ENCODE measurements around the gene MRRF.

The MRRF gene

GRCh38 chr9:122322553-122322952, 57.9 kb downstream of the MRRF start:
- no peak for TF ChIP-seq GATA2 (IDR thresholded peaks at IDR 0.05; ENCODE audit: low read depth, low read length)
- no peak for TF ChIP-seq GATA3 (IDR thresholded peaks at IDR 0.05; ENCODE audit: low read depth, low read length)

GRCh38 chr9:122325124-122325523, 60.4 kb downstream of the MRRF start:
- no peak for TF ChIP-seq GATA3 (IDR thresholded peaks at IDR 0.05; ENCODE audit: low read depth, low read length)
- TF ChIP-seq GATA2 (IDR thresholded peaks at IDR 0.05; ENCODE audit: low read depth, low read length), result no peak

- no peak for TF ChIP-seq GATA3 (IDR thresholded peaks at IDR 0.05; ENCODE audit: low read depth, low read length)
- TF ChIP-seq GATA2 (IDR thresholded peaks at IDR 0.05; ENCODE audit: low read depth, low read length), result no peak
Observed at GRCh38 chr9:122327175-122327574, 62.5 kb downstream of the MRRF start.

- TF ChIP-seq GATA3 (IDR thresholded peaks at IDR 0.05; ENCODE audit: low read depth, low read length) (no peak), GATA2 (IDR thresholded peaks at IDR 0.05; ENCODE audit: low read depth, low read length) (no peak)
Observed at GRCh38 chr9:122329597-122329996, 64.9 kb downstream of the MRRF start.

GRCh38 chr9:122331523-122331927, 66.8 kb downstream of the MRRF start:
- TF ChIP-seq GATA2 (IDR thresholded peaks at IDR 0.05; ENCODE audit: low read depth, low read length) (no peak), GATA3 (IDR thresholded peaks at IDR 0.05; ENCODE audit: low read depth, low read length) (no peak)

GRCh38 chr9:122332083-122332482, 67.4 kb downstream of the MRRF start:
- TF ChIP-seq GATA3 (IDR thresholded peaks at IDR 0.05; ENCODE audit: low read depth, low read length) (no peak), GATA2 (IDR thresholded peaks at IDR 0.05; ENCODE audit: low read depth, low read length) (no peak)

- no peak for TF ChIP-seq GATA2 (IDR thresholded peaks at IDR 0.05; ENCODE audit: low read depth, low read length)
- TF ChIP-seq GATA3 (IDR thresholded peaks at IDR 0.05; ENCODE audit: low read depth, low read length), result no peak
Observed at GRCh38 chr9:122332644-122333043, 68.0 kb downstream of the MRRF start.

GRCh38 chr9:122333169-122333808, 68.6 kb downstream of the MRRF start:
- TF ChIP-seq GATA3 (IDR thresholded peaks at IDR 0.05; ENCODE audit: low read depth, low read length) (no peak), GATA2 (IDR thresholded peaks at IDR 0.05; ENCODE audit: low read depth, low read length) (no peak)

- TF ChIP-seq GATA2 (IDR thresholded peaks at IDR 0.05; ENCODE audit: low read depth, low read length), result no peak
- TF ChIP-seq GATA3 (IDR thresholded peaks at IDR 0.05; ENCODE audit: low read depth, low read length), result no peak
Observed at GRCh38 chr9:122334916-122335315, 70.2 kb downstream of the MRRF start.

GRCh38 chr9:122336189-122336588, 71.5 kb downstream of the MRRF start:
- TF ChIP-seq GATA2 (IDR thresholded peaks at IDR 0.05; ENCODE audit: low read depth, low read length) (no peak), GATA3 (IDR thresholded peaks at IDR 0.05; ENCODE audit: low read depth, low read length) (no peak)

GRCh38 chr9:122336866-122337555, 72.3 kb downstream of the MRRF start:
- TF ChIP-seq GATA3 (IDR thresholded peaks at IDR 0.05; ENCODE audit: low read depth, low read length), result no peak
- no peak for TF ChIP-seq GATA2 (IDR thresholded peaks at IDR 0.05; ENCODE audit: low read depth, low read length)

GRCh38 chr9:122337556-122337929, 72.9 kb downstream of the MRRF start:
- TF ChIP-seq GATA3 (IDR thresholded peaks at IDR 0.05; ENCODE audit: low read depth, low read length) (no peak), GATA2 (IDR thresholded peaks at IDR 0.05; ENCODE audit: low read depth, low read length) (no peak)

- TF ChIP-seq GATA3 (IDR thresholded peaks at IDR 0.05; ENCODE audit: low read depth, low read length) (no peak), GATA2 (IDR thresholded peaks at IDR 0.05; ENCODE audit: low read depth, low read length) (no peak)
Observed at GRCh38 chr9:122338536-122338935, 73.9 kb downstream of the MRRF start.

GRCh38 chr9:122338994-122339393, 74.3 kb downstream of the MRRF start:
- TF ChIP-seq GATA2 (IDR thresholded peaks at IDR 0.05; ENCODE audit: low read depth, low read length) (no peak), GATA3 (IDR thresholded peaks at IDR 0.05; ENCODE audit: low read depth, low read length) (no peak)

- TF ChIP-seq GATA2 (IDR thresholded peaks at IDR 0.05; ENCODE audit: low read depth, low read length) (no peak), GATA3 (IDR thresholded peaks at IDR 0.05; ENCODE audit: low read depth, low read length) (no peak)
Observed at GRCh38 chr9:122339579-122339978, 74.9 kb downstream of the MRRF start.

All from SH-SY5Y (cell line).